NCI-H345 (cell line): Measurements from ENCODE around the gene RGPD6.
"Not testable (repeated sequence)": the region's sequence is repeated elsewhere in the genome, so short reads cannot be mapped to it uniquely, and the experiment has no call there.

Experiments used
- DNase-seq: peaks from one replicate; lab custom pipeline; 2025; lab: John Stamatoyannopoulos, UW

Gene RGPD6

DNA sequence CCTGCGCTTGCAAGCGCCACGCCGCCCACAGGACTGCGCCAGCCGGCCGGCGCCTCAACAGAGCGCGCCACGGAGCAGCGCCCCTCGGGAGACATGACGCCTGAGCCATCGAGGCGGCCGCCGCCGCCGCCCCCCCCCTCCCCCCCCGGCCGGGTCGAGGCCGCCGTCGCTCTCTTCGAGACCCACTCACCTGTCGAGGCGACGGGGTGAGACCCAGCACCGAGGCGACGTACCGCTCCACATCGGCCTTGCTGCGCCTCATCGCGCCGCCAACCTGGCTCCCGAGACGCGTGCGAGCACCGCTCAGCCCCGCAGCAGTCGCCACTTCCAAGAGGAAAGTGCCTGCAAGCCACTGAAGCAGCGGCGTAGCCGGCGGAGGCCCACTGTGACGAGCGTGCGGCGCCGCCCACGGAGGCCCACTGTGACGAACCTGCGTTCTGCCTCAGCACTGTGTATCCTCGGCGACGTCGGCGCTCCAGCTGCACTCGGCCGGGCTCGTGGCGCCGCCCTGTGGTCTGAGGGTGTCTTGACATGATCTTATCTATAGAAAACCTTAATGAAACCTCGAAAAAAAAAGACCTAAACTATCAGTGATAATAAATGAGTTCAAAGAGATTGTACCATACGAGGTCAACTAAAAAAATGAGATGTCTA, at the start of gene RGPD6:
TSS of gene RGPD6 (minus strand) at position 460 of the 654 bp plus-strand sequence. CDS start at position 262, 198 bp downstream.
- not testable (repeated sequence) for DNase-seq

DNA sequence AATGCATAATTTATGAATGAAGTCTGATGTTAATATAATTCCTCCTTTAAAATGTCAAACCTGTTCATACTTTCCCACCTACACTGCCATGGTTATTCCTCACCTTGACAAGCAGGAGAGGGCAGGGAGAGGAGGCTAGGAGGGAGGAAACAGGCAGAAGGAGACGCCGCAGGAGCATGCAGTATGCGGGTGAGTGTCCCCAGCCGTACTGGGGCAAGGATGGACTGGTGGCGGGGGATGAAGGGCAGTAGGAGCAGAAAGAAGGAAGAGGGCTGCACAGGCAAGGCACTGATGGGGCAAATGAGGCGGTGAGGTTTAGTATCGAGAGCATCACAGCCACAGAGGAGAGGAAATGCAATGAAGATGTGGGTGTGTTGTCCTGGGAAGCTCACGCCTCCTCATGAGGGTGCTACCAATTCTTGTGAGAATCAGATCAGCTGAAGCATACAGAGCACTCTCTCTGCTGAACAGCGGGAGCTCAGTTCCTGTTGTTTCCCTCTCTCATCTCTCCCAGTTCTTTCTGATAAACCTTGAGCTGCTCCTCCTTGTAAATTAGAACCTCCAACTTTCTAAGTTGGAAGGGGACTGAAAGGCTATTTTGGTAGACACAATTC, 42.4 kb upstream of the RGPD6 start:
- DNase-seq: not testable (repeated sequence)

DNA sequence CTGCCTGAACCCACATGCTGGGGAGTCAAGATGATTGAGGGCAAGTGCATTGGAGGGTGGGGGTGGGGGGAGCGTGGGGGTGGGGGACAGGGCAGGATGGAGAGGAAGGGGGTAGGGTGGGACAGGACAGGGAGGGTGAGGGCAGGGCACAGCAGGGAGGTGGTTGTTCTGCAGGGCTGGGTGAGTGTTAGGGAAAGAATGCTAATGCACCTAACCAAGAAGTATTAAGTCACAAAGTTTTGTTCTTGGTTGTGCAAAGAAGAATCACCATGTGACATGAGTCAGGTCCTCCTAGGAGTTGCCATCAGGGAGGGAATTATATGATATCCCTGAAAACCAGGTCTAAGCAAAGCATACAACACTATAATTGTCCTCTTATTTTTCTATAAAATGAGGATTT, 36.9 kb upstream of the RGPD6 start:
- DNase-seq: not testable (repeated sequence)

DNA sequence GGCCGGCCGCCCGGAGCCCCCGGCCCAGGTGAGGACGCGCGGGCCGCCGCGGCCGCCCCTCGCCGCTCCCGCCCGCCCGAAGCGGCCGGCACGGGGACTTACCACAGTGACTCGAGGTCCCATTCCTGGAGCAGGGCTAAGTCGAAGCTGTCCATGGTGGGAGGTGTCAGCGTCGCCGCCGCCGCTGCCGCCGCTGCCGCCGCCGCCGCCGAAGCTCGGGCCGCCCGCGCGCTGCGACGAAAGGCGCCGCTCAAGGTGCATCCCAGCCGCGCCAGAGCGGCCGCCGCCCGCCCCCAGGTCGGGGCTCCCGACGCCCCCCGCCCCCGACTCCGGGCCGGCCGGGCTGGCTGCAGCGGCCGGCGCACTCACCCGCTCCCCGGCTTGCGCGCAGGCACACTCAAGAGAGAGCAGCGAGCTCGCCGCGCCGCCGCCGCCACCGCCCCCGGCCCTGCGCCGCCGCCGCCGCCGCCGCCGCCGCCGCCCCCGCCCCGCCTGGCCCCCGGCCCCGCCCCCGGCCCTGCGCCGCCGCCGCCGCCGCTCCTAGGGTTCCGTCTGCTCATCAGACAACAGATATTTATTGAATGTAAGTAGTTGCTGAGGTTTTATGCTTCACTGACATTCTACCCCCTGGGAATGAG, 33.7 kb upstream of the RGPD6 start:
- DNase-seq: not testable (repeated sequence)

DNA sequence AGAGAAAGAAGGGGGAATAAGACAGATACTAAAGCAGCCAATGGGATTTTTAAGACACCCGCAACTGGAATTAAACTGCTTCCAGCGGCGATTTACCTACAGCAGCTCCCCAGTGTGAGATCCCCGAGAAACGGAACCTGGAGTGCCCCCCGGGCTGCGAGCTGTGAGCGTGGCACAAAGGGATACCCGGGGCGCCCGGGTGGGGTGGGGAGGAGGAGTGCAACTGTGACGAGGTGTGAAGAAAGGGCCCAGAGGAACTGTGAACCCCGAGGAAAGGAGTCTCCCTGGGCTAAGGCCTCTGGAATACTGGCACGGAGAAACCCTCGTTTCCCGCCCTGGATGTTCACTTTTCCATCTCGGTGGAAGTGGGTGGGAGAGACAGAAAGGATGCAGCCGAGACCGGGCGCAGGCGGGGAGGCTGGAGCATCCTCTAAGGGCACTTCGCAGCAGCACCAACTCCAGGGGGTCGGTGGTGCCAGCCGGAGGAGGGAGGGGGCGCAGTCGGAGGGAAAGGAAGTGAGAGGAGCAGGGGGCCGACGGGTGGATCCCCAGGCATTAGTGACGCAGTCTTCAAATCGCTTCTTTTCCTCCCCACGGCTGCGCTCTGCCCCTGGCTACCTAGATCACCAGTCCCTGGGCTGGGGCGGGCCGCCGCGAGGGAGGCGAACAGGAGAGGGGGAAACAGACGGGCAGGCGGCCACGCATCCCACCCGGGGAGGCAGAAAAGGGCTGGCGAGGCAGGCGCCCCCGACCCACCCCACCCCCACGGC, 33.0 kb upstream of the RGPD6 start:
- DNase-seq: not testable (repeated sequence)

DNA sequence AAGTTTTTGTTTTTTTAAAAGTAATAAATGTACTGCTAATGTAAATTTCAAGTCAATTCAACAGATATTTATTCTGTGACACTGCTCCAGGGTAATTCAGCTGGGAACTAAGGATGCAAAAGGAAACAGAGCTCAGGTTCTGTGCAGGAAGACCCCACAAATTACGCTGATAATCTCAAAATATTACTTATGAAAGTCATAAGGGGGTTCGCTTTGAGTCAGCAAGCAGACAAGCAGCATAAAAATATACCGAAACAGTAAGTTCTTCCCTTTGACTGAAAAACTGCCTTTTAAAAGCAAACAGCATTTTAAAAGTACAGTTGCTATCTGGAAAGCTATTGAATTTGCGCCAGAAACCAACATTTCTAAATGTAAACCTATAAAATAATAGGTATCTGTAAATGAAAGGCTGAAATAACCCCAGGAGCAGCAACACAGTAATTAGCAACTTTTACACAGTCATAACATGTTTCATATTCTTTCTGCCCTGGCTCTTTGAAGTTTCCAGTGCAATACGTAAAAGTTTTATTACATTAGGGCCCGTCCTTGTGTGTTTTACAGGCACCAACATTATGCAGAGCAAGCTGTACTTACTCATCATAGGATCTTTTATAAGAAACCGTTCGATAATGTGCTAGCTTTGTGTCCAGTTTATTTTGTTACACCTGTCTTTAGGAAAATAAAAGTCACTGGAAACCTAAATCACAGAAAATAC, 31.9 kb upstream of the RGPD6 start:
- DNase-seq: not testable (repeated sequence)

DNA sequence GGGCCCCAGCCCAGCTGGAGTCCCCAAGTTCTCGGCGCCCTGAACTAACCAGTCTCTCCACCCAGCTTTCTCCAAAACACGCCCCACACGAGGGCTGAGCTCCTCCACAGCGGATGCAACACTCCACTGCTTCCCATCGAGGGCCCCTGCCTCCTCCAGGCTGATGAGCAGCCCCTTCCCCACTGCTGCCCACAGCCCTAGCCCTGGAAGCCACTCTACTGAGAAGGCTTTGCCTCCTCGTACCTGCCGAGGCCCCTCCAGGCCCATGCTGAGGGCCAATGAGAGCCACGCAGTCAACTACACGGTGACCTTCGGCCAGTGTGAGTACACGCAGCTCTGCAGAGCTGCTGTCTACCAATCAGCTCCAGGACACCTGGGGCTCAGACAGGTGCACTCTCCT, 28.0 kb upstream of the RGPD6 start:
- DNase-seq: not testable (repeated sequence)

DNA sequence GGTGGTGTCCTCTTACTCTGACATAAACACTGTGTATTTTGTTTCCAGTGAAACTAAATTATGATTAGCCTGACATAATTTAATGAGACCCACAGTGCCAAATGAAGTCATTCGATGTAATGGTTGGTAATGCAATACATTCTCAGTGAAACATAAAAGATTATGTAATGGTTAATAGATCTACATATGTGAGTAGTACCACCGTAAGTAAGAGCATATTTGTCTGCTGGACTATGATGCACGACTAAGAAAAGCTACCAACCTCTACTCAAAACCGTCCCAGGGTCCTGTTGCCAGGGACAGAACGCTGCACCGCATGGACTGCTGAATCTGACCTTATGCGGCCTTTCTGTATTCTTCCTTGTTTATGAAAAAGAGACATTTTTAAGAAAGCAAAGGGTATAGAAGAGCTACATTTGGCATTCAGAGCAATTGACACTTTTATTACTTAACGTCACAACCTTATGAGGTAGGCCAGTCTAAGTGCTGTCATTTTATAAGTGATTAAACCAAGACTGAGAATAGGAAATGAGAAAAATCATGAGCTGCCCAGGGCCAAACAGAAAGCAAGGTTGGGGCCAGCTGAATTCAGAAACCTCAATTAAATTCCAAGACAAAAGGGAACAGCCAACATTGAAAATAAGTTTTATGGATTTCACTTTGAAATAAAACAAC, 27.0 kb upstream of the RGPD6 start:
- not testable (repeated sequence) for DNase-seq

DNA sequence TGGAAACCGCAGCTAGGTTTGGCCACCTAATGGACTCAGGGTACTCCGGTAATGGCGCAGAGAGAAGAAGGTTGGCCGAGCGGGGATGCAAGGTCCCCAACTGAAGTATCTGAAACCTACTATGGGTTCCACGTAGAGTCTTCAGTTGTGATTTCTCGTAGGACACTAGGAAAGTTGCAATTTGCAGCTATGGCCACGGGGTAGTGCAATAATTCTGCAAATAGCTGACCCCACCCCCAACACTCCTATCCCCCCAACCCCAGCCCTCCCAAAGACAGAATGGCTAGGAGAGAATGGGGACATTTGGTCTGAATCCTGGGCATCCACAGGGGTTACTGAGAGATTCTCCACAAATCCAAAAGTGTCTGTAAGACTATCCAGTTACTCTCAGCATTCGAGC, 25.1 kb upstream of the RGPD6 start:
- DNase-seq: not testable (repeated sequence)

DNA sequence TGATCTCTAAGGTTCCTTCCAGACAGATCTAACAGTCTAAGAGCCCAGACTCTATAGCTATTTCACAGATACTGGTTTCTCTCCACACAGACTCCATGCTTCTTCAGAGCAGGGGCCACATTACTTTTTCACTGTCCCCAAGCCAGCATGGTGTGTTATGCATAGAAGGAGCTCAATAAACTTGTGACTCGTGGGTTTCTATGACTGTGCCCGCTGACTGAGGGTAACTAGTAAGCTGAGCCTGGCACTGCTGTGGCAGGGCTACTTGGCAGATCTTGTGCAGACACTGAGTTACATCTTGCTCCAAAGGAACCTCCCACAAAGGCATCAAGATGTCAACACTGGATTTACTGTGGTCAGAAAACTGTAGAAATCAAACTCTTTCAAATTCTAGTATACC, 15.0 kb upstream of the RGPD6 start:
- not testable (repeated sequence) for DNase-seq

DNA sequence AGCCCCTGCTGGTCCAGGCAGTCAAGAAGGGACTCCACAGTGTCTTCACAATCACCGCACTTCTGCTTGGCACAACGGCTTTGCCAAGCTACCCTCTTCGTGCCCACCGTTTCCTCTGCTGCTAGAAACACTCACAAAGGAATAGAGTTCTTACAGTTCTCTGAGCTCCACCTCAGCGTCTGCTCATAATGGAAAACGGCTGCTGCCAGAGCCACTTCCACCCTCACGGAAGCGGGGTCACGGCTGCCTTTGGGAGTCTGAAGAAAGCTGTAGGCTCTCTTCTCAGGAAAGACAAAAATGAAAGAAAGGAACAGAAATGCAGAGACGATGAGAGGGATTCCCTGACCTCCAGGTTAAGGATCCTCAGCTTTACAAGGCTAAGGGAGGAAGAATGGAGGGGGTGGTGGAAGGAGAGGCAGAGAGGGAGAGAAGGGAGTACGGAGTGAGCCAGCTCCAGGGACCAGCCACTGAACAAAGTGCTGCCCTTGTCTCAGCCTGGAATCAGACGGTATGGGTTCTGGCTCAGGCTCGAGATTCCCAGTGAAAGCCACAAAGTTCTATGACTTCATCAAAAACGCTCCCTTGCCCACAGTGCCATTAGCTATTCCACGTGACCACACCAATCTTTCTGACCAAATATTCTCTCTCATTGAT, 12.8 kb upstream of the RGPD6 start:
- not testable (repeated sequence) for DNase-seq

DNA sequence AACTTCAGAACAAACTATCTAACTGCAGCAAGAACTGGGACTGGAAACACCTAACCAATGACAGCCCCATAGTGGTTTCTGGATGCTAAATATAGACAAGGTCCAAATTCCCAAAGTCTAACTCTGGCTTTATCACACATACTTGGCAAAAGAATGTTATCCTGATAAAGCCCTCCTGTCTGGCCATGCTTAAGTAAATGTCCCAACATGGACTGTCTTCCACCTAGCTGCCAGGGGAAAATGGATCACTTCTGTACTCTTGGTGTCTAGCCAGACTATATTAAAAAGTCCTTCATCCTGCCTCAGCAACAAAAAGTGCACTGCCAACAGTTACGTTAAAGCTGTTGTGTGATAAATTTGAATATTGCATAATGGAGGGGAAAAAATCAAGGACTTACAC, 11.5 kb upstream of the RGPD6 start:
- DNase-seq: not testable (repeated sequence)

DNA sequence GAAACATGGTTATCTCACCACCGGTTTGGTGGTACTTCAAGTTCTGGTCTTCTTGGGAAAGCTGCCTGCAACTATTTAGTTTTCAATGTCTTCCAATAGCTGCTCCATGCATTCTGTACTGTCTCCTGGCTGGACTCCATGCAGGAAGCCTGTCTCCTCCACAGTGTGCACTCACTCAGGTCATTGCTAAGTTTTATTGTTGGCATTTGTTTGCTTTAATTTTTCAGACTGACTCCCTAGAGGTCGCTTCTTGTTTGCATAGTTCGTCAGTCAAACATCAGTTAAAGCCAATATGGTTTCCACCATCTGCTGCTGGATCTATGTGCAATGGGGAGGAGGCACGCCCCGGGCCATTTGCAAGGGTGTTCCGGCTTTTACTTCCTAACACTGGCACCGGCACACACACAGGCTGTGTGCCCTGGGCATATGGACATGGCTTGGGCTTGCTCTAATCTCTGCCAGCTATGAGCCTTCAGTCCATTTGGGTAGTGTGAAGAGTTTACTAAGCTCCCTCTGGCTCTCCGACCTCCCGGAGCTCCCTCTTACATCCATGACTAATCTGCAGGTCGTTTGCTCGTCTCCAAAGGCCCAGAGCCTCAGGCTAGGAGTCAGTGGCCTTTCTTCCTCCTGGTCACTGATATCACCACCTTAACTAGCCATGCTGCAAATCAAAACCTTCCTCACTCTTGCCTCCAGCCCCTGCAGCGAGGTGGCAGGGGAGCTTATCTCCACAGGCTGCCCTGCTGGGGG, 2.4 kb upstream of the RGPD6 start:
- DNase-seq: not testable (repeated sequence)

DNA sequence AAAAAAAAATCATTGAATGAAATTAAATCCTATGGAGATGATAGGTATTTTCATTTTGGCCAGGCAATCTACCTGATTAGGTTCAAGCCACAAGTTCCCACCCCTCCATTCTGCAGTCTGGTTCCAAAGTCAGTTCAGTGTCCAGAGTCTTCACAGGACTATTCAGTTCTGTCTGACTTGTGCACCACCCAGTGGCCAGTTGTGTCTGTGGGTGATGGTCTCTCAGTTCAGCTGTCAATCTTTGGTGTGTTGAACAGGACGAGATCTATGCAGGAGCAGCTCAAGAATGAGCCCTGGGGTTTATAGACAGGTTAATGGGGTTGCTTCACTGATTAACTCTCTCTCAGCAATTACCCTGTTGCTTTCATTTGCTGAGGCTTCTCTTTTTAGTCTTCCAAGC, 1.4 kb upstream of the RGPD6 start:
- DNase-seq: not testable (repeated sequence)

DNA sequence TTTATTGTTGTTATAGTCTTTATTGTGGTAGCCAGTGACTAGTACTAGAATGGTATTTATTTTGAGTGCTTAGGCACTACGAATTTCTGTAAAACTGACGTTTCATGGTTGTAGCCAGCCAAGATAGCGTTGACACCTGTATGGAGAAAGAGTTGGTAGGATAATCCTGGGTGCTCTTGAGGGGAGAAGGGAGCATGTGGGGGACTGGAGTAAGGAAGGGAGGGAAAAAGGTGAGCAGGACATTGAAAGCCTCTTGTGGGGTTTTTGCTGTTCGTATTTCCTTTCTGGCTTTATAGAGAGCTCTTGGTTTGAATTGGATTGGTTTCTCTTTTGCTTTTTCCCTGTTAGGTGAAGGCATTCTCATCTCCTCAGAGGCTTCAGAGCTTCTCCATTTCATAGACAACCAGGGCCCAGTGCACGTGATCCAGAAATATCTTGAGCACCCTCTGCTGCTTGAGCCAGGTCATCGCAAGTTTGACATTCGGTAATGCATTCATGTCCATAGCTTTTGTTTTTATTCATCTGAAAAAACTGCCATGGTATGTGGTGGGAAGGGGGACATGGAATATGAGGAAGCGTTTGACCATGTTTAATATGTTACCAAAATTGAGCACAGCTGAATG, 77.2 kb downstream of the RGPD6 start:
- DNase-seq: not testable (repeated sequence)

DNA sequence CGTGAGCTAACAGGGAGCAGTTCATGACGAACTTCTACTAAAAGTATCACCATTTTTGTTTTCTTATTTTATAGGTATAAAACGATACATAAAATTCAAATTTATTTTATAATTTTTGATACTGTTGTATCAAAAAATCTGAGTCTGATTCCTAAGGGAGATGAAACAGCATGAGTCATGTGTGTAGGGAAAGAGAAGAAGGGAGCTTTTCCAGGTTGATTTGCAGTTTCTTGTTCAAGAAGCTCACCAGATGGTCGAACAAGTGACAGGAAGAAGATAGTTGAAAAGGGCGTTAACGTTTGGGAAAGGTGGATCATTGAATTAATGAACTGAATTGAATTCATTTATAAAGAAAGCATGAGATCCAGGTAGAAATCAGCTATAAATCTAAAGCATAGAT, 81.0 kb downstream of the RGPD6 start:
- DNase-seq: not testable (repeated sequence)

DNA sequence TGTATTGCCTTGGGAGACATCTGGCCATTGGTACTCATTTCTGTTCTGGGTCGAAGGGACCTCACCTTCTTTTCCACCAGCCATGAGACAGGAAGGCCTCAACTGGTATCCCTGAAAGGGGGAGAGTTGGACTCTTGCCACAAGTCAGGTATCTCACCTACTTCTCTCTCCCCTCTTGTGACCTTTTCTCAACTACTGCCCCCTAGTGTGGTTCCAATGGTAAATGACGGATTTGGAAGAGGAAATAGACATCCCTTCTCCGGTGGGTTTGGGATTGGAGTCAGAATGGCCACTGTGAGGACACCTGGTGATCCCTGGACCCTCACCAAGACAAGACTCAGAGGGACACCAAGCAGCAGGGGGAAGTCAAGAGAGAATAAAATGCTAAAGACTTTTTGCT, 82.5 kb downstream of the RGPD6 start:
- DNase-seq: not testable (repeated sequence)

DNA sequence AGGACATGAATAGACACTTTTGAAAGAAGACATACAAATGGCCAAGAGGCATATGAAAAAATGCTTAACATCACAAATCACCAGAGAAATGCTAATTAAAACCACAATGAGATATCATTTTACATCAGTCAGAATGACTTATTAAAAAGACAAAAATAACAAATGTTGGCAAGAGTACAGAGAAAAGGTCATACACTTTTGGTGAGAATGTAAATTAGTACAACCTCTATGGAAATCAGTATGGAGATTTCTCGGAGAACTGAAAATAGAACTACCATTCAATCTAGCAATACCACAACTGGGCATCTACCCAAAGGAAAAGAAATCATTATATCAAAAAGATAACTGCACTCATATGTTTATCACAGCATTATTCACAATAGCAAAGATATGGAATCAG, 88.0 kb downstream of the RGPD6 start:
- not testable (repeated sequence) for DNase-seq

DNA sequence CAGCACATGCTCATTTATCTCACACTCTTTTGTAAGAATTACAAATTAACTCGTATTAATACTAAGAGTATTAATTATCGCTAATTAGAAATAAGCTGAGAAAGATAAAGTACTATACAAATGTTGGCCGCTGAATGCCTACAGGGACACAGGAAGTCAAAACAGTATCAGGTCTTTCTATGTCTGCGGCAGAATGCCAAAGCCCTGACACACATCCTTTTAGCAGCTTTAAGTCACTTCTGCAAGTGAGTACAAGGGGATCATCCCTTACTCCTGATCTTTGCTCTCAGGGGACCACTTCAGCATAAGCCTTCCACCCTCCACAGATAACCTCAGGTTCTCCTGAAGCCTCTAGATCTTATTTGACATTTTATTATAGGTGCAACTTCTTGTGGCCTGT, 94.3 kb downstream of the RGPD6 start:
- not testable (repeated sequence) for DNase-seq
